Spleen (tissue), 13 donors: Measurements from ENCODE around the gene TAS2R16. TPM values are rescaled to one million over a fixed set of nuclear protein-coding genes. Genes with fewer than 3 reads are reported as not detected.

Source experiments
- DNase-seq: peaks from one replicate; pipeline ENCODE4 v3.0.0-alpha.2; 2020
- H3K27ac ChIP-seq, 8 donors: fragments of 200-600 bp; sonication (generic) in 7 of 8; 1 replicate in 4 of 8; 2 replicates in 4 of 8; pipeline versions ENCODE4 v1.5.0 to v1.8.0; 2016 to 2021; ENCODE audit warnings: inconsistent platforms in 4 of 8, mild to moderate bottlenecking in 4 of 8, moderate library complexity in 1 of 8
- H3K27me3 ChIP-seq, 7 donors: fragments of 200-600 bp; sonication (generic) in 6 of 7; replicated peaks in 1 of 7; 1 replicate in 4 of 7; 2 replicates in 3 of 7; pipeline versions ENCODE4 v1.5.0 to v1.8.0; 2016 to 2021; ENCODE audit warnings: inconsistent platforms in 3 of 7, mild to moderate bottlenecking in 1 of 7
- H3K36me3 ChIP-seq, 6 donors: fragments of 200-600 bp; sonication (generic) in 5 of 6; 1 replicate in 4 of 6; 2 replicates in 2 of 6; pipeline versions ENCODE4 v1.5.0 to v1.8.0; 2016 to 2021; ENCODE audit warnings: inconsistent platforms in 2 of 6
- H3K4me1 ChIP-seq, 6 donors: fragments of 200-600 bp; sonication (generic) in 5 of 6; 1 replicate in 3 of 6; 2 replicates in 3 of 6; pipeline versions ENCODE4 v1.5.0 to v1.8.0; 2016 to 2021; ENCODE audit warnings: inconsistent platforms in 3 of 6
- H3K4me3 ChIP-seq, 8 donors: fragments of 200-600 bp; sonication (generic) in 7 of 8; 1 replicate in 4 of 8; 2 replicates in 4 of 8; pipeline versions ENCODE4 v1.5.0 to v1.8.0; 2016 to 2021; ENCODE audit warnings: inconsistent platforms in 4 of 8, mild to moderate bottlenecking in 4 of 8, moderate library complexity in 2 of 8
- H3K9me3 ChIP-seq, 8 donors: fragments of 200-600 bp; sonication (generic) in 7 of 8; 1 replicate in 4 of 8; 2 replicates in 4 of 8; pipeline versions ENCODE4 v1.5.0 to v1.8.0; 2016 to 2021; ENCODE audit warnings: inconsistent platforms in 4 of 8
- CTCF ChIP-seq, 11 experiments: fragments of 200-600 bp in 7 of 11; fragments of 450-650 bp in 4 of 11; sonication (generic) in 4 of 11; IDR thresholded peaks in 8 of 11; conservative IDR thresholded peaks in 3 of 11; 1 replicate in 7 of 11; 2 replicates in 4 of 11; pipeline versions ENCODE4 v1.4.0 to v1.8.0; 2016 to 2021; ENCODE audit warnings: antibody characterized with exemption in 11 of 11, inconsistent platforms in 4 of 11, mild to moderate bottlenecking in 1 of 11
- POLR2A ChIP-seq, 3 donors: fragments of 450-650 bp; IDR thresholded peaks; one replicate each; pipeline ENCODE4 v1.5.1; 2017; ENCODE audit warnings: antibody characterized with exemption in 3 of 3, mild to moderate bottlenecking in 1 of 3
- POLR2AphosphoS5 ChIP-seq, 3 donors: sonication (generic); formaldehyde crosslinking; IDR thresholded peaks; one replicate each; pipeline ENCODE4 v1.5.1; 2017; ENCODE audit warnings: antibody characterized with exemption in 3 of 3
- WGBS, 5 donors: extraction: QIAGEN DNeasy Blood & Tissue Kit in 3 of 5; methylation state at CpG; one replicate each; pipeline versions ENCODE4 v1.1.5 to v1.1.7; 2013 to 2018; 5-methylcytosine and 5-hydroxymethylcytosine counted together
- intact Hi-C: fragments of 100-400 bp; cut with DNase I; formaldehyde crosslinking; loops from one replicate; pipeline ENCODE4 v1.15.0; 2023; ENCODE audit warnings: low total_unique reads
- long read RNA-seq, 2 donors: transcript quantifications; one replicate each; lab custom pipeline, GENCODE V29; 2026
- polyA plus RNA-seq, 3 donors: library from polyadenylated mRNA; stranded (reverse); fragments of 200-250 nt; gene quantifications; one replicate each; pipeline ENCODE4 v1.2.1, GENCODE V29; 2013
- total RNA-seq, 7 donors: library from RNA; depleted of rRNA in 3 of 7; stranded (reverse); fragments of >200 nt in 3 of 7; fragmentation: NEBNext Ultra II Directional in 4 of 7; extraction: Animal tissue kit (Norgen Biotek cat#: 25700) in 4 of 7; gene quantifications; one replicate each; pipeline versions ENCODE4 v1.1.0 to v1.2.1, GENCODE V29; 2016 to 2021
- donor health status: healthy with polysubstance abuse.
- donor health status: DM: no; HTN: no; CAD: no; lungs with moderate emphysema.
- donor health status: DM: no; HTN: no; CAD: no.
- donor health status: Bipolar disorder and iron deficiency.
- donor health status: healthy.
- donor health status: DM: no; HTN: no; CAD: no.
- donor health status: DM: yes; HTN: yes; CAD: no.

Gene TAS2R16
- total RNA-seq: not detected
- not detected for polyA plus RNA-seq
- long read RNA-seq, donor 1: 0 reads
- long read RNA-seq, donor 2: 0 reads

GRCh38 chr7:122995600-122995999, at the start of gene TAS2R16:
TSS of gene TAS2R16 (minus strand) at chr7:122995700. CDS start at chr7:122995634, 66 bp downstream.
- TF ChIP-seq POLR2AphosphoS5 (IDR thresholded peaks at IDR 0.05) (no peak), POLR2A (IDR thresholded peaks at IDR 0.05) (no peak), CTCF (IDR thresholded peaks at IDR 0.05 in 8 of 11, conservative IDR thresholded peaks at IDR 0.05 in 3 of 11) (no peak)
- Histone ChIP-seq H3K27me3 (no peaks in the 10 kb centered on the region), H3K9me3 (peaks cover 0 to 4% (median 0%) of the 10 kb centered on the region in 8 donors), H3K4me3 (no peak within 1 kb of the TSS), H3K27ac (no peak within 1 kb of the TSS), H3K4me1 (no peaks in the 10 kb centered on the region), H3K36me3 (no peaks in the 10 kb centered on the region)
- intact Hi-C loops: no loop called here
- DNase-seq: no peak

GRCh38 chr7:123043642-123044041, 48.1 kb upstream of the TAS2R16 start:
- peaks cover 0 to 27% (median 17%) of the 10 kb centered on the region in 8 donors for H3K9me3 ChIP-seq
- no peaks in the 10 kb centered on the region for H3K27me3 ChIP-seq
- H3K4me1 ChIP-seq: no peaks in the 10 kb centered on the region
- no peak overlapping the region for H3K4me3 ChIP-seq
- TF ChIP-seq CTCF (IDR thresholded peaks at IDR 0.05 in 8 of 11, conservative IDR thresholded peaks at IDR 0.05 in 3 of 11): no peak
- no peak for TF ChIP-seq POLR2AphosphoS5 (IDR thresholded peaks at IDR 0.05)
- no peak for TF ChIP-seq POLR2A (IDR thresholded peaks at IDR 0.05)
- intact Hi-C loops: no loop called here
- H3K27ac ChIP-seq: no peak overlapping the region
- no peaks in the 10 kb centered on the region for H3K36me3 ChIP-seq
- DNase-seq: no peak

- WGBS, 5 donors: 52 to 75% (median 59%) methylated on average over 1 of the region's 1 CpG
- H3K4me3 ChIP-seq: no peak overlapping the region
- H3K36me3 ChIP-seq: no peaks in the 10 kb centered on the region
These were observed 45.6 kb upstream of the TAS2R16 start for GRCh38 chr7:123041101-123041500.

GRCh38 chr7:123039269-123039668, 43.8 kb upstream of the TAS2R16 start:
- Histone ChIP-seq H3K4me3 (no peak overlapping the region), H3K27me3 (no peaks in the 10 kb centered on the region), H3K27ac (no peak overlapping the region), H3K36me3 (no peaks in the 10 kb centered on the region), H3K4me1 (no peaks in the 10 kb centered on the region), H3K9me3 (peaks cover 0 to 18% (median 2%) of the 10 kb centered on the region in 8 donors)
- 31 to 40% (median 38%) methylated on average over 3 of the region's 3 CpGs for WGBS, 5 donors
- TF ChIP-seq POLR2A (IDR thresholded peaks at IDR 0.05) (no peak), POLR2AphosphoS5 (IDR thresholded peaks at IDR 0.05) (no peak), CTCF (IDR thresholded peaks at IDR 0.05 in 8 of 11, conservative IDR thresholded peaks at IDR 0.05 in 3 of 11) (no peak)
- intact Hi-C loops: no loop called here
- no peak for DNase-seq

More at GRCh38 chr7:123041101-123041500, 45.6 kb upstream of the TAS2R16 start:
- Histone ChIP-seq H3K27ac (no peak overlapping the region), H3K27me3 (no peaks in the 10 kb centered on the region), H3K9me3 (peaks cover 0 to 10% (median 2%) of the 10 kb centered on the region in 8 donors), H3K4me1 (no peaks in the 10 kb centered on the region)
- TF ChIP-seq POLR2AphosphoS5 (IDR thresholded peaks at IDR 0.05): no peak
- TF ChIP-seq POLR2A (IDR thresholded peaks at IDR 0.05): no peak
- no peak for TF ChIP-seq CTCF (IDR thresholded peaks at IDR 0.05 in 8 of 11, conservative IDR thresholded peaks at IDR 0.05 in 3 of 11)
- intact Hi-C loops: no loop called here
- DNase-seq: no peak
